GM18909 (cell line): ENCODE data around the gene NOXRED1.
"Not testable (repeated sequence)": the region's sequence is repeated elsewhere in the genome, so short reads cannot be mapped to it uniquely, and the experiment has no call there.

Experiments
- ATAC-seq: cut with Tn5 transposase; IDR thresholded peaks from one replicate; pipeline ENCODE4 v1.9.1; 2021; ENCODE audit warnings: mild to moderate bottlenecking; ENCODE audit not compliant: unreplicated experiment, poor library complexity

NOXRED1 gene

GRCh38 chr14:77415403-77416030, 7.8 kb downstream of the NOXRED1 start:
- ATAC-seq: not testable (repeated sequence)

GRCh38 chr14:77409131-77409533, 14.2 kb downstream of the NOXRED1 start:
- no peak for ATAC-seq

GRCh38 chr14:77407158-77407557, 16.2 kb downstream of the NOXRED1 start:
- ATAC-seq: no peak

- no peak for ATAC-seq
These were observed 16.6 kb downstream of the NOXRED1 start for GRCh38 chr14:77406718-77407117.

GRCh38 chr14:77406086-77406485, 17.2 kb downstream of the NOXRED1 start:
- no peak for ATAC-seq

- ATAC-seq: no peak
These were observed 19.6 kb downstream of the NOXRED1 start for GRCh38 chr14:77403768-77404167.

GRCh38 chr14:77400216-77400615, 23.1 kb downstream of the NOXRED1 start:
- ATAC-seq: no peak

- no peak for ATAC-seq
These were observed 33.1 kb downstream of the NOXRED1 start for GRCh38 chr14:77390188-77390587.

- ATAC-seq: no peak
These were observed 44.6 kb downstream of the NOXRED1 start for GRCh38 chr14:77378701-77379100.

GRCh38 chr14:77377502-77377844, 45.9 kb downstream of the NOXRED1 start:
- peak; percentile 1 for ATAC-seq

GRCh38 chr14:77376771-77377501, 46.4 kb downstream of the NOXRED1 start, which contains the start of the genes SAMD15 and TMED8:
TSS of gene SAMD15 (plus strand) at chr14:77377379. CDS start at chr14:77377419, 40 bp downstream.
TSS of gene TMED8 (minus strand) at chr14:77377094. CDS start at chr14:77377053, 41 bp downstream.
- peak; percentile 89 for ATAC-seq

GRCh38 chr14:77375973-77376770, 47.2 kb downstream of the NOXRED1 start:
- peak; percentile 17 for ATAC-seq

- no peak for ATAC-seq
These were observed 48.0 kb downstream of the NOXRED1 start for GRCh38 chr14:77375164-77375950.

- ATAC-seq: peak; percentile 29
These were observed 51.0 kb downstream of the NOXRED1 start for GRCh38 chr14:77372304-77372841.

- no peak for ATAC-seq
These were observed 54.0 kb downstream of the NOXRED1 start for GRCh38 chr14:77369285-77369684.

GRCh38 chr14:77364146-77364545, 59.2 kb downstream of the NOXRED1 start:
- no peak for ATAC-seq

- no peak for ATAC-seq
These were observed 63.7 kb downstream of the NOXRED1 start for GRCh38 chr14:77359626-77360025.

GRCh38 chr14:77356899-77357298, 66.4 kb downstream of the NOXRED1 start:
- ATAC-seq: no peak

- no peak for ATAC-seq
These were observed 67.5 kb downstream of the NOXRED1 start for GRCh38 chr14:77355811-77356210.
